RWPE1 (cell line): ENCODE results near the gene ADIPOR1.

Experiments used
- CTCF ChIA-PET: fragments of 350-600 bp; sonication (Branson Sonifier 250); formaldehyde crosslinking; extraction: SDS; loops from one replicate; lab custom pipeline; 2021; lab: Yijun Ruan, JAX
- POLR2A ChIA-PET: fragments of 400-600 bp; formaldehyde crosslinking; extraction: SDS; loops from one replicate; lab custom pipeline; 2020; ENCODE audit warnings: antibody characterized with exemption; ENCODE audit not compliant: low non-redundant PET; lab: Yijun Ruan, JAX
- DNase-seq: peaks from one replicate; pipeline ENCODE4 v3.0.0; 2012; ENCODE audit warnings: low spot score
- H3K27ac ChIP-seq: fragments of 450-650 bp; 2 replicates; pipeline ENCODE4 v1.5.1; 2017
- TF ChIP-seq, protein P1 (sequence below): fragments of 450-650 bp; conservative IDR thresholded peaks from 2 replicates; pipeline ENCODE4 v1.5.1; 2017; ENCODE audit warnings: low read depth, mild to moderate bottlenecking

The ADIPOR1 gene

GRCh38 chr1:202956969-202957368, 1.1 kb downstream of the ADIPOR1 start:
- DNase-seq = no peak
- no peak overlapping the region for H3K27ac ChIP-seq
- TF ChIP-seq, protein P1, sequence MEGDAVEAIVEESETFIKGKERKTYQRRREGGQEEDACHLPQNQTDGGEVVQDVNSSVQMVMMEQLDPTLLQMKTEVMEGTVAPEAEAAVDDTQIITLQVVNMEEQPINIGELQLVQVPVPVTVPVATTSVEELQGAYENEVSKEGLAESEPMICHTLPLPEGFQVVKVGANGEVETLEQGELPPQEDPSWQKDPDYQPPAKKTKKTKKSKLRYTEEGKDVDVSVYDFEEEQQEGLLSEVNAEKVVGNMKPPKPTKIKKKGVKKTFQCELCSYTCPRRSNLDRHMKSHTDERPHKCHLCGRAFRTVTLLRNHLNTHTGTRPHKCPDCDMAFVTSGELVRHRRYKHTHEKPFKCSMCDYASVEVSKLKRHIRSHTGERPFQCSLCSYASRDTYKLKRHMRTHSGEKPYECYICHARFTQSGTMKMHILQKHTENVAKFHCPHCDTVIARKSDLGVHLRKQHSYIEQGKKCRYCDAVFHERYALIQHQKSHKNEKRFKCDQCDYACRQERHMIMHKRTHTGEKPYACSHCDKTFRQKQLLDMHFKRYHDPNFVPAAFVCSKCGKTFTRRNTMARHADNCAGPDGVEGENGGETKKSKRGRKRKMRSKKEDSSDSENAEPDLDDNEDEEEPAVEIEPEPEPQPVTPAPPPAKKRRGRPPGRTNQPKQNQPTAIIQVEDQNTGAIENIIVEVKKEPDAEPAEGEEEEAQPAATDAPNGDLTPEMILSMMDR = no peak
- ChIA-PET POLR2A (no interaction called here), CTCF (interaction anchor here (0.6 to 1.0 kb wide), 3 partner anchors 40 to 605 kb away, joined by 3 to 4 read pairs (median 4); no protein-coding TSS in a partner anchor)

- ChIA-PET POLR2A (interaction anchor here (0.5 kb wide), 1 partner anchor 28 kb away, joined by 5 read pairs; no protein-coding TSS in a partner anchor), CTCF (interaction anchor here (0.5 to 0.6 kb wide), 2 partner anchors 50 to 708 kb away, joined by 5 to 6 read pairs; no protein-coding TSS in a partner anchor)
- TF ChIP-seq, protein P1 = no peak
- DNase-seq = no peak
- H3K27ac ChIP-seq = no peak overlapping the region
These were observed 3.9 kb downstream of the ADIPOR1 start for GRCh38 chr1:202954057-202954745.

DNA sequence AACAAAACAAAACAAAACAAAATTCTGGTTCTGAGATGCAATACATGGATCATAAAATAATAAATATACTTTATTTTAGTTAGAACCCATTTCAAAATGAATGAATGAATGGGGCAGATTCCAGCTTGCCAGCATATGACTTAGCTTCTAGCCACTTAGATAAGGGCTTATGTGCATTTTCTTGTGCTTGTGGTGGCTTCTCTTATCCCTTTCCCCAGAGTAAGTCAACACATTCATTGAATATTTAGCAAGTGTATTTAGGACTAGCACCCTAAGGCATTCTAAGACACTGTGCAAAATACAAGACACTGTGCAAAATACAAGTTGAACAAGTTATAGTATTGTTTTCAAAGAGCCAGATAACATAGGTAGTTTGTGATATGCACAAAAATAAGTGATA, 4.7 kb downstream of the ADIPOR1 start:
- DNase-seq = no peak
- CTCF ChIA-PET = interaction anchor here (0.5 to 0.6 kb wide), 2 partner anchors 8 to 49 kb away, joined by 3 to 5 read pairs; no protein-coding TSS in a partner anchor
- TF ChIP-seq, protein P1 = no peak
- H3K27ac ChIP-seq = no peak overlapping the region
- POLR2A ChIA-PET = no interaction called here

GRCh38 chr1:202952818-202953217, 5.3 kb downstream of the ADIPOR1 start:
- CTCF ChIA-PET = interaction anchor here (0.6 to 1.2 kb wide), 3 partner anchors 47 to 808 kb away, joined by 3 read pairs; no protein-coding TSS in a partner anchor
- no peak overlapping the region for H3K27ac ChIP-seq
- DNase-seq = peak; percentile 92
- TF ChIP-seq, protein P1 = no peak
- POLR2A ChIA-PET = interaction anchor here (0.6 kb wide), 1 partner anchor 10 kb away, joined by 7 read pairs; no protein-coding TSS in a partner anchor

DNA sequence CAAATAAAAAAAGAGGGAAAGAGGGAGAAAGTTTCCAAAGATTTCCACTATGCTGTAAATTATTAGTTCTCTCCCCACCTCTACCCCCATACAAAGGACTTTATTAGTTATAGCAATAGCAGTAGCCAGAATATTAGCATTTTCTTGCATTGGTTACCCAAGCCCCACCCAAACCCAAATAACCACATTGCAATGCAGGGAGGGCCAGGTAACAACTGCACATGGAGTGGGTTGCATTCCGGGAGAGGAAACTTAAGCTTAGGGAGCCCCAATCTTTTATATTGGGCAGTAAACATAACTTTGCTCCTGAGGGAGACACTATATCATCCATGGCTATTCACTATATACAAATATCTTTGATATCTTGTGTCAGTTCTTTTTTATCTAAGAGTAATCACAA, 6.0 kb downstream of the ADIPOR1 start:
- no peak for DNase-seq
- H3K27ac ChIP-seq = no peak overlapping the region
- POLR2A ChIA-PET = no interaction called here
- TF ChIP-seq, protein P1 = no peak
- CTCF ChIA-PET = interaction anchor here (0.5 to 1.2 kb wide), 4 partner anchors 11 to 676 kb away, joined by 3 to 4 read pairs (median 3); no protein-coding TSS in a partner anchor

DNA sequence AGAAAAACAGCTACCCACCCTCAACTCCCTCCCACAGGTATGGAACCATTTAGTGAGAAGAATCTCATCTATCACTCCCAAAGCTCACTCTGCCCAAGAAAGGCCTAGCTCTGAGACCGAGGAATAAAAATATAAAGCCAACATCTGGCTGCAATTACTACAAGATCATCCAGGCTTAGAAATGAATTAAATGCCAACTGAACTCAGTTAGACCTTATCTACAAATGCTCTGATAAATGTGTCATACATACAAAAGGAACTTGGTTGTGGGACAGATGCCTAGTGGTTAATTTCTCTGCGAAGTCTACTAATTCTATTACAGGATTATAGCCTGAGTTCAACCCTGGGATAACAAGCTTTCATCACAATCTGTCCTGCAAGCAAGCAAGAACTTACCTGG, 6.7 kb downstream of the ADIPOR1 start:
- ChIA-PET POLR2A (no interaction called here), CTCF (interaction anchor here (0.6 to 1.2 kb wide), 4 partner anchors 10 to 607 kb away, joined by 3 to 4 read pairs (median 3); no protein-coding TSS in a partner anchor)
- TF ChIP-seq, protein P1 = no peak
- no peak for DNase-seq
- no peak overlapping the region for H3K27ac ChIP-seq
